Measurements from ENCODE around the gene ENTPD1. TPM values are rescaled to one million over a fixed set of nuclear protein-coding genes. Genes with fewer than 3 reads are reported as not detected.

ENTPD1 gene
- total and polyA plus RNA-seq, 2 experiments from 2014 or later, result 1.5 to 8.9 TPM

GRCh38 chr10:95818010-95818409 is 62.0 kb downstream of the ENTPD1 start:
- Histone ChIP-seq H3K4me1 (ENCODE audit: insufficient read depth) (no peaks in the 10 kb centered on the region), H3K79me2 (no peaks in the 10 kb centered on the region), H4K20me1 (ENCODE audit: insufficient read depth, poor library complexity, severe bottlenecking) (no peaks in the 10 kb centered on the region), H2AFZ (no peak overlapping the region), H3K4me3 (no peak overlapping the region), H3K9me3 (ENCODE audit: low read depth) (no peaks in the 10 kb centered on the region), H3K36me3 (replicated peaks; ENCODE audit: insufficient read depth, low read depth) (no peaks in the 10 kb centered on the region), H3K27ac (no peak overlapping the region), H3K27me3 (no peaks in the 10 kb centered on the region), H3K4me2 (no peak overlapping the region), H3K9me2 (replicated peaks; ENCODE audit: insufficient read depth) (no peaks in the 10 kb centered on the region)
- no peak for TF ChIP-seq CTCF (IDR thresholded peaks at IDR 0.05; ENCODE audit: poor library complexity)
- no peak for TF ChIP-seq EZH2 (IDR thresholded peaks at IDR 0.05; ENCODE audit: borderline replicate concordance)
- no peak for TF ChIP-seq EZH2phosphoT487 (IDR thresholded peaks at IDR 0.05; ENCODE audit: low read depth, severe bottlenecking, unreplicated experiment)
- WGBS (ENCODE audit: low lambda C conversion rate, missing lambda C conversion rate), result 83% methylated on average over 1 of the region's 1 CpG
- DNase-seq (ENCODE audit: low spot score), result no peak

- Histone ChIP-seq H4K20me1 (ENCODE audit: insufficient read depth, poor library complexity, severe bottlenecking) (no peaks in the 10 kb centered on the region), H3K27ac (no peak overlapping the region)
Observed at GRCh38 chr10:95818668-95819067, 62.7 kb downstream of the ENTPD1 start.

GRCh38 chr10:95819620-95820329 is 63.8 kb downstream of the ENTPD1 start:
- WGBS (ENCODE audit: low lambda C conversion rate, missing lambda C conversion rate), result 66% methylated on average over 2 of the region's 2 CpGs
- Histone ChIP-seq H3K9me3 (ENCODE audit: low read depth) (no peaks in the 10 kb centered on the region), H3K9me2 (replicated peaks; ENCODE audit: insufficient read depth) (no peaks in the 10 kb centered on the region), H2AFZ (no peak overlapping the region), H3K4me1 (ENCODE audit: insufficient read depth) (no peaks in the 10 kb centered on the region), H3K4me3 (no peak overlapping the region), H3K27me3 (no peaks in the 10 kb centered on the region), H3K4me2 (no peak overlapping the region), H3K36me3 (replicated peaks; ENCODE audit: insufficient read depth, low read depth) (no peaks in the 10 kb centered on the region), H3K79me2 (no peaks in the 10 kb centered on the region), H3K27ac (no peak overlapping the region), H4K20me1 (ENCODE audit: insufficient read depth, poor library complexity, severe bottlenecking) (no peaks in the 10 kb centered on the region)
- TF ChIP-seq EZH2phosphoT487 (IDR thresholded peaks at IDR 0.05; ENCODE audit: low read depth, severe bottlenecking, unreplicated experiment), result no peak
- TF ChIP-seq CTCF (IDR thresholded peaks at IDR 0.05; ENCODE audit: poor library complexity), result no peak
- TF ChIP-seq EZH2 (IDR thresholded peaks at IDR 0.05; ENCODE audit: borderline replicate concordance), result no peak
- no peak for DNase-seq (ENCODE audit: low spot score)

More at GRCh38 chr10:95818668-95819067, 62.7 kb downstream of the ENTPD1 start:
- no peak overlapping the region for H3K4me3 ChIP-seq
- no peaks in the 10 kb centered on the region for H3K9me2 ChIP-seq (replicated peaks; ENCODE audit: insufficient read depth)
- no peak for DNase-seq (ENCODE audit: low spot score)
- H3K4me2 ChIP-seq, result no peak overlapping the region
- TF ChIP-seq EZH2 (IDR thresholded peaks at IDR 0.05; ENCODE audit: borderline replicate concordance) (no peak), CTCF (IDR thresholded peaks at IDR 0.05; ENCODE audit: poor library complexity) (no peak), EZH2phosphoT487 (IDR thresholded peaks at IDR 0.05; ENCODE audit: low read depth, severe bottlenecking, unreplicated experiment) (no peak)
- no peaks in the 10 kb centered on the region for H3K79me2 ChIP-seq
- no peaks in the 10 kb centered on the region for H3K36me3 ChIP-seq (replicated peaks; ENCODE audit: insufficient read depth, low read depth)
- H2AFZ ChIP-seq, result no peak overlapping the region
- WGBS (ENCODE audit: low lambda C conversion rate, missing lambda C conversion rate), result 35% methylated on average over 2 of the region's 2 CpGs
- H3K4me1 ChIP-seq (ENCODE audit: insufficient read depth), result no peaks in the 10 kb centered on the region
- H3K9me3 ChIP-seq (ENCODE audit: low read depth), result no peaks in the 10 kb centered on the region
- no peaks in the 10 kb centered on the region for H3K27me3 ChIP-seq

Data from hepatocyte (in vitro differentiated cells).